Measurements from ENCODE around the gene ZFPM1. TPM values are rescaled to one million over a fixed set of nuclear protein-coding genes. Genes with fewer than 3 reads are reported as not detected.

ZFPM1 gene
- total and polyA plus RNA-seq, 4 donors: 0.19 to 12.8 (median 5.3) TPM

DNA sequence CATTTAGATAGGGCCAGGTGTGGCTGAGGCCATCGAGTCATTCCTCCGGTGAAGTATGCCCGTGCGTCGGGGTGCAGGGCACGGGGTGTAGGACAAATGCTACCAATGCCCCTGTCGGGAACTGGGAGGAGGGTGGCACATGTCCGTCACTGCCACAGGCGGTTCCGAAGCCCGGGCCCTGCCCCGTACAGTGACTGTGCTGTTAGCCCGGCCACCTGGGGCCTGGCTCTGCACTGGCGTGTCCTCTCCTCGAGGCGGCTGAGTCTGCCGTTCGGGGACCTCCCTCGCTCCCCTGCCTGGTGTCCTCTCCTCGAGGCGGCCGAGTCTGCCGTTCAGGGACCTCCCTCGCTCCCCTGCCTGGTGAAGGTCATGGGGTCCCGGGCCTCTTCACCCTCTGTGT is 7.0 kb upstream of the ZFPM1 start:
- WGBS: 92% methylated on average over 25 of the region's 25 CpGs
- Histone ChIP-seq H3K27ac (ENCODE audit: low read depth in 1 of 2, low read length in 2 of 2) (no peak overlapping the region), H3K9me3 (ENCODE audit: control insufficient read depth in 4 of 4, low read length in 3 of 4) (no peaks in the 10 kb centered on the region), H3K4me3 (ENCODE audit: low read depth in 1 of 3, low read length in 3 of 3) (no peak overlapping the region), H3K27me3 (ENCODE audit: control insufficient read depth in 4 of 4, insufficient read depth in 4 of 4, low read length in 3 of 4) (no peaks in the 10 kb centered on the region), H3K9ac (ENCODE audit: low read depth in 1 of 2, low read length in 2 of 2) (no peak overlapping the region), H3K36me3 (ENCODE audit: control insufficient read depth in 4 of 4, insufficient read depth in 3 of 4, low read depth in 1 of 4, low read length in 3 of 4) (no peaks in the 10 kb centered on the region), H3K4me1 (ENCODE audit: control insufficient read depth in 4 of 4, insufficient read depth in 4 of 4, low read length in 3 of 4) (peaks cover 1 to 16% (median 6%) of the 10 kb centered on the region in 4 donors)
- TF ChIP-seq SP1 (IDR thresholded peaks at IDR 0.05) (no peak), GABPA (IDR thresholded peaks at IDR 0.05 in 1 of 2, conservative IDR thresholded peaks at IDR 0.05 in 1 of 2) (no peak), FOXA2 (IDR thresholded peaks at IDR 0.05) (no peak), HNF4A (conservative IDR thresholded peaks at IDR 0.05) (no peak), NR2F2 (IDR thresholded peaks at IDR 0.05) (no peak), RAD21 (IDR thresholded peaks at IDR 0.05) (no peak), YY1 (IDR thresholded peaks at IDR 0.05) (no peak), EGR1 (IDR thresholded peaks at IDR 0.05; ENCODE audit: low read depth in 2 of 2) (no peak)
- TF ChIP-seq, protein P1, sequence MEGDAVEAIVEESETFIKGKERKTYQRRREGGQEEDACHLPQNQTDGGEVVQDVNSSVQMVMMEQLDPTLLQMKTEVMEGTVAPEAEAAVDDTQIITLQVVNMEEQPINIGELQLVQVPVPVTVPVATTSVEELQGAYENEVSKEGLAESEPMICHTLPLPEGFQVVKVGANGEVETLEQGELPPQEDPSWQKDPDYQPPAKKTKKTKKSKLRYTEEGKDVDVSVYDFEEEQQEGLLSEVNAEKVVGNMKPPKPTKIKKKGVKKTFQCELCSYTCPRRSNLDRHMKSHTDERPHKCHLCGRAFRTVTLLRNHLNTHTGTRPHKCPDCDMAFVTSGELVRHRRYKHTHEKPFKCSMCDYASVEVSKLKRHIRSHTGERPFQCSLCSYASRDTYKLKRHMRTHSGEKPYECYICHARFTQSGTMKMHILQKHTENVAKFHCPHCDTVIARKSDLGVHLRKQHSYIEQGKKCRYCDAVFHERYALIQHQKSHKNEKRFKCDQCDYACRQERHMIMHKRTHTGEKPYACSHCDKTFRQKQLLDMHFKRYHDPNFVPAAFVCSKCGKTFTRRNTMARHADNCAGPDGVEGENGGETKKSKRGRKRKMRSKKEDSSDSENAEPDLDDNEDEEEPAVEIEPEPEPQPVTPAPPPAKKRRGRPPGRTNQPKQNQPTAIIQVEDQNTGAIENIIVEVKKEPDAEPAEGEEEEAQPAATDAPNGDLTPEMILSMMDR (IDR thresholded peaks at IDR 0.05; ENCODE audit: low read depth, low read length, missing input control): no peak
- TF ChIP-seq, protein P2, sequence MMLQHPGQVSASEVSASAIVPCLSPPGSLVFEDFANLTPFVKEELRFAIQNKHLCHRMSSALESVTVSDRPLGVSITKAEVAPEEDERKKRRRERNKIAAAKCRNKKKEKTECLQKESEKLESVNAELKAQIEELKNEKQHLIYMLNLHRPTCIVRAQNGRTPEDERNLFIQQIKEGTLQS (IDR thresholded peaks at IDR 0.05): no peak
- TF ChIP-seq, protein P3, sequence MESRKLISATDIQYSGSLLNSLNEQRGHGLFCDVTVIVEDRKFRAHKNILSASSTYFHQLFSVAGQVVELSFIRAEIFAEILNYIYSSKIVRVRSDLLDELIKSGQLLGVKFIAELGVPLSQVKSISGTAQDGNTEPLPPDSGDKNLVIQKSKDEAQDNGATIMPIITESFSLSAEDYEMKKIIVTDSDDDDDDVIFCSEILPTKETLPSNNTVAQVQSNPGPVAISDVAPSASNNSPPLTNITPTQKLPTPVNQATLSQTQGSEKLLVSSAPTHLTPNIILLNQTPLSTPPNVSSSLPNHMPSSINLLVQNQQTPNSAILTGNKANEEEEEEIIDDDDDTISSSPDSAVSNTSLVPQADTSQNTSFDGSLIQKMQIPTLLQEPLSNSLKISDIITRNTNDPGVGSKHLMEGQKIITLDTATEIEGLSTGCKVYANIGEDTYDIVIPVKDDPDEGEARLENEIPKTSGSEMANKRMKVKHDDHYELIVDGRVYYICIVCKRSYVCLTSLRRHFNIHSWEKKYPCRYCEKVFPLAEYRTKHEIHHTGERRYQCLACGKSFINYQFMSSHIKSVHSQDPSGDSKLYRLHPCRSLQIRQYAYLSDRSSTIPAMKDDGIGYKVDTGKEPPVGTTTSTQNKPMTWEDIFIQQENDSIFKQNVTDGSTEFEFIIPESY (IDR thresholded peaks at IDR 0.05): no peak
- no peak for DNase-seq (ENCODE audit: low spot score)

DNA sequence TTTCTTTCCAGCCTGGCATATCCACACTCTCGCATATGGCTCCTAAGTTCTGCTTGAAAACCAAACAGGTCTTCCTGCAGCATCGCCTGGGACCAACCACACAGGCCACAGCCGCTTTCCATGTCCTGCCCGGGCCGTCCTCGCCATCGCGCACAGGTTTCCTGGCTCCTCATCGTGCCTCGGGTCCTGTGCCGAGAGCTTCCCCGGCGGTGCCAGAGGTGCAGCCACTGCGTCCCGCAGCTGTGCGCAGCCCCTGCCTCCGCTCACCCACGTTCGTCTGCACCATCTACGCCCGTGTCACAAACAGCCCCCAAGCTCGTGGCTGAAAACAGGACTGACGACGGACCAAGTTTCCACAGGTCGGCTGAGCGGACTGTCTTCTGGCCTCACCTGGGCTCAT is 6.3 kb upstream of the ZFPM1 start:
- 94% methylated on average over 26 of the region's 26 CpGs for WGBS
- H3K9ac ChIP-seq (ENCODE audit: low read depth in 1 of 2, low read length in 2 of 2): no peak overlapping the region
- no peaks in the 10 kb centered on the region for H3K27me3 ChIP-seq (ENCODE audit: control insufficient read depth in 4 of 4, insufficient read depth in 4 of 4, low read length in 3 of 4)
- peaks cover 1 to 16% (median 6%) of the 10 kb centered on the region in 4 donors for H3K4me1 ChIP-seq (ENCODE audit: control insufficient read depth in 4 of 4, insufficient read depth in 4 of 4, low read length in 3 of 4)
- H3K27ac ChIP-seq (ENCODE audit: low read depth in 1 of 2, low read length in 2 of 2): no peak overlapping the region
- H3K36me3 ChIP-seq (ENCODE audit: control insufficient read depth in 4 of 4, insufficient read depth in 3 of 4, low read depth in 1 of 4, low read length in 3 of 4): no peaks in the 10 kb centered on the region
- H3K9me3 ChIP-seq (ENCODE audit: control insufficient read depth in 4 of 4, low read length in 3 of 4): no peaks in the 10 kb centered on the region
- no peak for DNase-seq (ENCODE audit: low spot score)
- TF ChIP-seq GABPA (IDR thresholded peaks at IDR 0.05 in 1 of 2, conservative IDR thresholded peaks at IDR 0.05 in 1 of 2) (no peak), JUND (IDR thresholded peaks at IDR 0.05) (no peak), NR2F2 (IDR thresholded peaks at IDR 0.05) (no peak), FOXA2 (IDR thresholded peaks at IDR 0.05) (no peak), HNF4G (IDR thresholded peaks at IDR 0.05) (no peak), TAF1 (conservative IDR thresholded peaks at IDR 0.05) (no peak), EGR1 (IDR thresholded peaks at IDR 0.05; ENCODE audit: low read depth in 2 of 2) (no peak)
- TF ChIP-seq, protein P1 (IDR thresholded peaks at IDR 0.05; ENCODE audit: low read depth, low read length, missing input control): no peak
- TF ChIP-seq, protein P4, sequence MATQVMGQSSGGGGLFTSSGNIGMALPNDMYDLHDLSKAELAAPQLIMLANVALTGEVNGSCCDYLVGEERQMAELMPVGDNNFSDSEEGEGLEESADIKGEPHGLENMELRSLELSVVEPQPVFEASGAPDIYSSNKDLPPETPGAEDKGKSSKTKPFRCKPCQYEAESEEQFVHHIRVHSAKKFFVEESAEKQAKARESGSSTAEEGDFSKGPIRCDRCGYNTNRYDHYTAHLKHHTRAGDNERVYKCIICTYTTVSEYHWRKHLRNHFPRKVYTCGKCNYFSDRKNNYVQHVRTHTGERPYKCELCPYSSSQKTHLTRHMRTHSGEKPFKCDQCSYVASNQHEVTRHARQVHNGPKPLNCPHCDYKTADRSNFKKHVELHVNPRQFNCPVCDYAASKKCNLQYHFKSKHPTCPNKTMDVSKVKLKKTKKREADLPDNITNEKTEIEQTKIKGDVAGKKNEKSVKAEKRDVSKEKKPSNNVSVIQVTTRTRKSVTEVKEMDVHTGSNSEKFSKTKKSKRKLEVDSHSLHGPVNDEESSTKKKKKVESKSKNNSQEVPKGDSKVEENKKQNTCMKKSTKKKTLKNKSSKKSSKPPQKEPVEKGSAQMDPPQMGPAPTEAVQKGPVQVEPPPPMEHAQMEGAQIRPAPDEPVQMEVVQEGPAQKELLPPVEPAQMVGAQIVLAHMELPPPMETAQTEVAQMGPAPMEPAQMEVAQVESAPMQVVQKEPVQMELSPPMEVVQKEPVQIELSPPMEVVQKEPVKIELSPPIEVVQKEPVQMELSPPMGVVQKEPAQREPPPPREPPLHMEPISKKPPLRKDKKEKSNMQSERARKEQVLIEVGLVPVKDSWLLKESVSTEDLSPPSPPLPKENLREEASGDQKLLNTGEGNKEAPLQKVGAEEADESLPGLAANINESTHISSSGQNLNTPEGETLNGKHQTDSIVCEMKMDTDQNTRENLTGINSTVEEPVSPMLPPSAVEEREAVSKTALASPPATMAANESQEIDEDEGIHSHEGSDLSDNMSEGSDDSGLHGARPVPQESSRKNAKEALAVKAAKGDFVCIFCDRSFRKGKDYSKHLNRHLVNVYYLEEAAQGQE (IDR thresholded peaks at IDR 0.05): no peak
- TF ChIP-seq, protein P5, sequence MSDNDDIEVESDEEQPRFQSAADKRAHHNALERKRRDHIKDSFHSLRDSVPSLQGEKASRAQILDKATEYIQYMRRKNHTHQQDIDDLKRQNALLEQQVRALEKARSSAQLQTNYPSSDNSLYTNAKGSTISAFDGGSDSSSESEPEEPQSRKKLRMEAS (IDR thresholded peaks at IDR 0.05): no peak
- H3K4me3 ChIP-seq (ENCODE audit: low read depth in 1 of 3, low read length in 3 of 3): no peak overlapping the region

Measured in liver (tissue), 9 donors.